Activated CD8-positive, alpha-beta memory T cell treated with anti-CD3 and anti-CD28 coated beads for 48 hours (primary cell): ENCODE measurements around the gene DDX19B.
"Not testable (repeated sequence)": the region's sequence is repeated elsewhere in the genome, so short reads cannot be mapped to it uniquely, and the experiment has no call there.

Experiments
- DNase-seq, 3 experiments: peaks; one replicate each; pipeline ENCODE4 v3.0.0-alpha.2; 2020; ENCODE audit warnings: low read depth in 2 of 3, low spot score in 2 of 3

The DDX19B gene

GRCh38 chr16:70348991-70349390 lies 50.0 kb downstream of the DDX19B start:
- DNase-seq: no peak

DNA sequence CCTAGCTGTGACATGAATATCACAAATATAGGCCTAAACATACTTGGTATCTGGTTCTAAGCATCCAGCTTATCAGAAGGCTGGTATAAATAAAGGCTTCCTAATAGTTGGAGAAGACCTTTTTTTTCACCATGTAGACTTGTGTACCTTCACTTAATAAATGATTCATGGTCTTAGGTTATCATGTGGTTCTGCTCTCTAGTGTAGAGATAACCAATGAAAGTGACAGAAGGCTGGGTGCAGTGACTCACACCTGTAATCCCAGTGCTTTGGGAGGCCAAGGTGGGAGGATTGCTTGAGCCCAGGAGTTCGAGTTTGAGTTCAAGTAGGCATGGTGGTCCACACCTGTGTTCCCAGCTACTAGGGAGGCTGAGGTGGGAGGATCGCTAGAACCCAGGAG lies 50.8 kb downstream of the DDX19B start:
- no peak for DNase-seq

- DNase-seq: no peak
Observed at GRCh38 chr16:70359552-70359951, 60.6 kb downstream of the DDX19B start.

DNA sequence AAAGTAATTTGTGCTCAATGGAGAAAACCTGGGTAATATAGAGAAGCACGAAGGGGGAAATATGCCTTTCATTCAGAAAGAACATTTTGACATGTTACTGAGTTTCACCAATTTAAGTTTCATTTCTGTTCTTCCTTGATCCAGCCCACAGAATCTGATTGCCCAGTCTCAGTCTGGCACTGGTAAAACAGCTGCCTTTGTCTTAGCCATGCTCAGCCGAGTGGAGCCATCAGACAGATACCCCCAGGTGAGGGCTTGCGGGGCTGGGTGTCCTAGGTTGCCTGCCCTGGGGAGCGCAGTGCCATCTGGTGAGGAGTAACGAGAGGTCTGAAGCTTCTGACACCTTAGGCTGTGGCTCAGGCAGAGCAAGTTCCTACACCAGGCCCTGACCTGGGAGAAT lies 65.4 kb downstream of the DDX19B start:
- DNase-seq: no peak

DNA sequence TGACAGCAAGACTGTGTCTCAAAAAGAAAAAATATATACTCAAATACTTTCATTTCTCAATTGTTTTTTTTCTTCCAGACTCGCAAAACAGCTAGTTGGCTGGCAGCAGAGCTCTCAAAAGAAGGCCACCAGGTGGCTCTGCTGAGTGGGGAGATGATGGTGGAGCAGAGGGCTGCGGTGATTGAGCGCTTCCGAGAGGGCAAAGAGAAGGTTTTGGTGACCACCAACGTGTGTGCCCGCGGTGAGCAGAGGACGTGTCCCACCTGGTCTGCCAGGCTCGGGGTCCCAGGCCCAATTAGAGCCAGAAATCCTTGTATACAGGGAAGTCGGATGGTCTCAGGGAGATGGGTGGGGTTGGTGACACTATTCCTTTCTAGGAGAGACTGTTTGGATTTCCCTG lies 71.2 kb downstream of the DDX19B start:
- DNase-seq: not testable (repeated sequence)

GRCh38 chr16:70370924-70371323 lies 71.9 kb downstream of the DDX19B start:
- no peak for DNase-seq

DNA sequence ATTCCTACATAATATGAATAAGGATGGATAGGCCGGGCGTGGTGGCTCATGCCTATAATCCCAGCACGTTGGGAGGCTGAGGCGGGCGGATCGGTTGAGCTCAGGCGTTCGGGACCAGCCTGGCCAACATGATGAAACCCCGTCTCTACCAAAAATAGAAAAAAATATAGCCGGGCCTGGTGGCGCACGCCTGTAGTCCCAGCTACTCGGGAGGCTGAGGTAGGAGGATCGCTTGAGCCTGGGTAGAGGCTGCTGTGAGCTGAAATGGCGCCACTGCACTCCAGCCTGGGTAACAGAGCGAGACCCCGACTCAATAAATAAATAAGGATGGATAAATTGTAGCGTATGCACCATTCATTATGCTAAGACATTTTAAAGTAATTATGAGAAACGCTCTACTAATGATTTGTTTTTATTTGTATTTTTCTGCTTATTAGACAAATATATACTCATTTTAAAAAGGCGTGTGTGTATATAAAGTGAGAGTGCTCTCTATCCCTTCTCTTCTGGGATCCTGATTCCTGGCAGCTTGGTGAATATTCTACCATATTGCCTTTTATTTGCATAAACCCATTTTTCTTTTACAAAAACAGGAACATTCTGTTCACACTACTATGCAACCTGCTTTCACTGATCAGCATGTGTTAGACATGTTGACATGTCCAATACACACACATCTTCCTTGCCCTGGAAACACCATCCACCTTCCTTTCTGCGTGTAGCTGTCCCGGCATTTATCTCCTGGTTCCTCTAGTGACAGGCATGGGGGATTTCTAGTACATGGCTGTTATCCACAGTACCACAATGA lies 74.1 kb downstream of the DDX19B start:
- no peak for DNase-seq

DNA sequence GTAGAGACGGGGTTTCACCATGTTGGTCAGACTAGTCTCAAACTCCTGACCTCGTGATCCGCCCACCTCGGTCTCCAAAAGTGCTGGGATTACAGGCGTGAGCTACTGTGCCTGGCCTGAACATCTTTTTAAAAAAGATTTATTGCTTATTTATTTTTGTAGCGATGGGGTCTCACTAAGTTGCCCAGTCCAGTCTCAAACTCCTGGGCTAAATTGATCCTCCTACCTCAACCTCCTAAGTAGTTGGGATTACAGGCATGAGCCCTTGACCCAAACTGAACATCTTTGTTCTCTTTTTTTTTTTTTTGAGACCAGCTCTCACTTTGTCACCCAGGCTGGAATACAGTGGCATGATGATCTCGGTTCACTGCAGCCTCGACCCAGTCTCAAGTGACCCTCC lies 75.2 kb downstream of the DDX19B start:
- no peak for DNase-seq

GRCh38 chr16:70375636-70376611 lies 76.9 kb downstream of the DDX19B start:
- no peak for DNase-seq

GRCh38 chr16:70377782-70378181 lies 78.8 kb downstream of the DDX19B start:
- no peak for DNase-seq

DNA sequence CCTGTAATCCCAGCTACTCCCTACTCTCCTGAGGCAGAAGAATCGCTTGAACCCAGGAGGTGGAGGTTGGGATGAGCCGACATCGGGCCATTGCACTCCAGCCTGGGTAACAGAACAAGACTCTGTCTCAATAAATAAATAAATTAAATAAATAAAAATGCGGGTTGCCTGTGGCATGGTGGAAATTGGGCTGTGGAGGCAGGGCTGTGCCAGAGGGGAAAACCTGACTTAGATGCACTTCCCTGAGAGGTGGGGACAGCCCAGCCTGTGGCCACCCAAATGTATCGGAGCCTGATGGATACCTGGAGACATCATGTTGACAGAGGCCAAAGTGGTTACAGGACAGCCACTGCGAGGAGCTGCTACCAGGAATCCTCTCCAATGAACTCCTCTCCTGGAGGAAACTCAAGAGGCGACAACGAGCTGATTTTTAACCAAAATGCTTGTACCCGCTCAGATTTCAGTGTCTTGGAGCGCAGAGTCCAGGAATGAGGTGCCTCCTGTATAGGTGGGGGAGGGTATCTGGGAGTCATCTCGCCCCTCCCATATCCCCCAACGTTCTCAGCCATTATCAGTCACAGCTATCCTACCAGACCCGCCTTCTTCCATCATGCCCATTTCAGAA lies 80.0 kb downstream of the DDX19B start:
- DNase-seq: no peak

- peak; percentile 53 to 67 (median 60) for DNase-seq
Observed at GRCh38 chr16:70380248-70380918, 81.4 kb downstream of the DDX19B start.

DNA sequence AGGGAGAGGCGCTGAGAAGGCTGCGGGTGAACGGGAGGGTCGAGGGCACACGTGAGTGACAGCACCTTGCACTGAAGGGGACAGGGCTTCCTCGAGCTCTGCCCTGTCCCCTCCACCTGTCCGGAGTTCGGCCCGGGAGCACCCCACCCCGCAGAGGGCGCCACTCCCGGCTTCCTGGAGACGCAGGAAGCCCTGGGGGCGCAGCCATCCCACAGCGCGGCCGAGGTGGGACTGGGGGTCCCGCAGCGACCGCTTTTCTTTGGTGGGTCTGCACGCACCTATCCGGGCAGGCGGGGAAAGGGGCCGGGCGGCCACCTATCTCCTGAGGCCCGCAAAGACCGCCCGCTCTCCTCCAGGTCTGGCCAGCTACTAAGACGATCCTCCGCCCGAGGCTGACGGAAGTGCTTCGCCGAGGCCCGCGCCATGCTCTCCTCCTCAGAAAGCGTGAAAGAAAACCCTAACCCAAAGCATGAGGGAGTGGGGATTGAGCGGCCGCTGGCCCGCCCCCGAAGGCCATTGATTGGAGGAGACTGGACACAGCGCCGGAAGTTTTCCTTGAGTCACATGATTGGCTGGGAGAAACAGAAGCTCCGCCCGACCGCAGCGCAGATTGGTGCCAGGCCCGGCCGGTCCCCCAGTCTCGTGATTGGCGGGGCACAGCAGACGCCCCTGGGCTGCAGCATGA lies 82.1 kb downstream of the DDX19B start:
- peak; percentile 75 to 93 (median 86) for DNase-seq

DNA sequence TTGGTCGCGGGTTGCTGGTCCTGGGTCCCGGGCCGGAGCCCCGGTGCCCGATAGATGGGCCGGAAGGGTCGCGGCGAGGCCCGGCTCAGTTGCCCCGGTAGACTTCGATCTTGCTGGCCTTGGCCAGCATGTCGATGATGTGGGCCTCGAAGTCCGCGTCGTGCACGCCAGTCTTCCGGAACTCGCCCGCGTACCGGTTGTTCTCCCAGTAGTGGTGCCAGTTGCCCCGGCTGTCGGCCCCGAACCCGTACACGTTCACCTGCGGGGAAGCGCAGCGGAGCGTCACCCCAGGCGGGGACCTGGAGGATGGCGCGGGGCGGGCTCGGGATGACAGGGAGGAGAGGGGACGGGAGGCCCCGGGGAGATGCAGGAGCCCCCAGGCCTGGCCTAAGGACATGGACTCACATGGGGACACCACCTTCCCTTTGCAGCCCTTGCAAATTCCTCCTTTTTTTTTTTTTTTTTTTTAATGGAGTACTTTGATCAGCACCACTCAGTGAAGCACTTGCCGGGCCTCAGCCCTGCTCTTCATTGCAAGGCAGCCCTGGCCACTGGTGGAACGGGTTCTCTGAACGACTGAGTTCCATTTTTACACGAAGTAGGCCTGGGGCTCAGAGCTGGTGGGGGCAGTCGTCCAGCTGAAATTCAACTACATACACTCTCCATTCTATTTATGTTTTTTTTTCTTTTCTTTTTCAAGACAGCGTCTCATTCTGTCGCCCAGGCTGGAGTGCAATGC lies 82.8 kb downstream of the DDX19B start:
- DNase-seq: no peak

GRCh38 chr16:70383421-70383960 lies 84.5 kb downstream of the DDX19B start:
- DNase-seq: no peak
